Thyroid gland (tissue), 4 donors: ENCODE measurements around the gene DPYSL5. TPM values are rescaled to one million over a fixed set of nuclear protein-coding genes. Genes with fewer than 3 reads are reported as not detected.

Experiments used
- DNase-seq, 2 donors: peaks; one replicate each; pipeline ENCODE4 v3.0.0-alpha.2; 2019
- H3K27ac ChIP-seq, 3 donors: fragments of 200-600 bp; sonication (generic); 1 replicate in 2 of 3; 2 replicates in 1 of 3; pipeline ENCODE4 v1.5.1; 2016 to 2019; ENCODE audit warnings: mild to moderate bottlenecking in 1 of 3, moderate library complexity in 1 of 3
- H3K27me3 ChIP-seq: fragments of 200-600 bp; sonication (generic); one replicate; pipeline ENCODE4 v1.5.1; 2019
- H3K36me3 ChIP-seq, 2 donors: fragments of 200-600 bp; sonication (generic); one replicate each; pipeline ENCODE4 v1.5.1; 2016 to 2019
- H3K4me1 ChIP-seq, 2 donors: fragments of 200-600 bp; sonication (generic); one replicate each; pipeline ENCODE4 v1.5.1; 2017 to 2019
- H3K4me3 ChIP-seq, 3 donors: fragments of 200-600 bp; sonication (generic); replicated peaks in 1 of 3; 1 replicate in 2 of 3; 2 replicates in 1 of 3; pipeline ENCODE4 v1.5.1; 2016; ENCODE audit warnings: mild to moderate bottlenecking in 1 of 3
- H3K9me3 ChIP-seq: fragments of 200-600 bp; sonication (generic); one replicate; pipeline ENCODE4 v1.5.1; 2017
- CTCF ChIP-seq, 6 experiments: fragments of 200-600 bp in 3 of 6; fragments of 450-650 bp in 3 of 6; sonication (generic) in 3 of 6; IDR thresholded peaks; one replicate each; pipeline ENCODE4 v1.5.1; 2016 to 2019; ENCODE audit warnings: antibody characterized with exemption in 6 of 6, mild to moderate bottlenecking in 2 of 6, inconsistent platforms in 1 of 6, moderate library complexity in 1 of 6
- POLR2A ChIP-seq, 2 donors: fragments of 450-650 bp; IDR thresholded peaks; one replicate each; pipeline ENCODE4 v1.6.1; 2017; ENCODE audit warnings: antibody characterized with exemption in 2 of 2, mild to moderate bottlenecking in 2 of 2, moderate library complexity in 1 of 2
- WGBS, 2 donors: methylation state at CpG; one replicate each; pipeline ENCODE4 v1.1.5; 2017; 5-methylcytosine and 5-hydroxymethylcytosine counted together
- intact Hi-C: fragments of 100-400 bp; cut with DNase I; formaldehyde crosslinking; loops from one replicate; pipeline ENCODE4 v1.15.1; 2023
- total RNA-seq, 4 donors: library from RNA; depleted of rRNA; stranded (reverse); fragments of >200 nt; gene quantifications; one replicate each; pipeline ENCODE4 v1.2.3, GENCODE V29; 2016

The DPYSL5 gene
- total RNA-seq, 4 donors from 2014 or later: not detected

DNA sequence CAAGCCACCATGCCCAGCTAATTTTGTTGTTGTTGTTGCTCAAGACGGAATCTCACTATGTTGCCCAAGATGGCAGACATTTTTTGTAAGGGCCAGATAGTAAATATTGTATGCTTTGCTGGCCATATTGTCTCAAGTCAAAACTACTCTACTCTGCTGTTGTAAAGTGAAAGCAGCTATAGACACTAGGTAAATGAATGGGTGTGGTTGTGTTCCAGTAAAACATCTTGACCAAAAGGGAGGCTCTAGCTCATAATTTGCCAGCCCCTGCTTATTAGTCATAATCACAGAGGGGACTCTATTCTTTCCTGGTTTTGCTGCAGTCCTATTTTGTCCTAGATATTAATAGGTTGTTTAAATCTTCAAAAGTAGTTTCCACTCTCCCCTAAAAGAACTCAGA, 147.1 kb downstream of the DPYSL5 start:
- intact Hi-C loops: no loop called here
- no peak for DNase-seq
- no peaks in the 10 kb centered on the region for H3K9me3 ChIP-seq
- no peaks in the 10 kb centered on the region for H3K27me3 ChIP-seq
- no peak overlapping the region for H3K27ac ChIP-seq
- TF ChIP-seq POLR2A (IDR thresholded peaks at IDR 0.05) (no peak), CTCF (IDR thresholded peaks at IDR 0.05) (no peak)
- 90 to 95% methylated on average over 1 of the region's 1 CpG for WGBS, 2 donors
- no peaks in the 10 kb centered on the region for H3K36me3 ChIP-seq
- no peaks in the 10 kb centered on the region for H3K4me1 ChIP-seq
- no peak overlapping the region for H3K4me3 ChIP-seq

- H3K9me3 ChIP-seq: no peaks in the 10 kb centered on the region
- H3K36me3 ChIP-seq: no peaks in the 10 kb centered on the region
- no peak overlapping the region for H3K4me3 ChIP-seq
- no peak for TF ChIP-seq POLR2A (IDR thresholded peaks at IDR 0.05)
- TF ChIP-seq CTCF (IDR thresholded peaks at IDR 0.05): no peak
- no peak for DNase-seq
- H3K4me1 ChIP-seq: peaks cover 0 to 5% of the 10 kb centered on the region in 2 donors
- no peaks in the 10 kb centered on the region for H3K27me3 ChIP-seq
- intact Hi-C loops: no loop called here
- no peak overlapping the region for H3K27ac ChIP-seq
- WGBS, 2 donors: 83 to 84% methylated on average over 10 of the region's 10 CpGs
Observed at GRCh38 chr2:26997394-26997793, 149.5 kb downstream of the DPYSL5 start.

- peaks cover 0 to 5% of the 10 kb centered on the region in 2 donors for H3K4me1 ChIP-seq
- no peaks in the 10 kb centered on the region for H3K9me3 ChIP-seq
- H3K27ac ChIP-seq: no peak overlapping the region
- DNase-seq: no peak
- 93 to 95% methylated on average over 1 of the region's 1 CpG for WGBS, 2 donors
- intact Hi-C loops: no loop called here
- H3K4me3 ChIP-seq: no peak overlapping the region
- TF ChIP-seq CTCF (IDR thresholded peaks at IDR 0.05): no peak
- TF ChIP-seq POLR2A (IDR thresholded peaks at IDR 0.05): no peak
- H3K27me3 ChIP-seq: no peaks in the 10 kb centered on the region
- no peaks in the 10 kb centered on the region for H3K36me3 ChIP-seq
Observed at GRCh38 chr2:26998323-26998722, 150.4 kb downstream of the DPYSL5 start.

Other genes with a start within 250 kb of the DPYSL5 start
- under 1 TPM in 2 of 4 donors, not detected in 2; 0.45 to 0.94 TPM for gene CIB4, start 206.8 kb upstream of the DPYSL5 start, total RNA-seq
- 1 to 10 TPM; 4.8 to 8.3 (median 5.6) TPM for gene KCNK3, start 155.4 kb upstream of the DPYSL5 start, total RNA-seq
- gene SLC35F6, start 83.8 kb upstream of the DPYSL5 start, total RNA-seq: 10 to 100 TPM; 73.1 to 91.2 (median 80.7) TPM
- gene CENPA, start 62.1 kb upstream of the DPYSL5 start, total RNA-seq: under 1 TPM in 1 of 4 donors, not detected in 3; 0.67 TPM
- 10 to 100 TPM; 12.9 to 21.2 (median 17.0) TPM for gene MAPRE3, start 122.5 kb downstream of the DPYSL5 start, total RNA-seq
- 10 to 100 TPM; 43.3 to 93.8 (median 78.9) TPM for gene TMEM214, start 184.8 kb downstream of the DPYSL5 start, total RNA-seq
- gene AGBL5, start 203.5 kb downstream of the DPYSL5 start, total RNA-seq: 10 to 100 TPM; 29.1 to 40.0 (median 31.6) TPM
- 100 to 1,000 TPM; 235 to 467 (median 261) TPM for gene OST4, start 223.5 kb downstream of the DPYSL5 start, total RNA-seq
- gene EMILIN1, start 230.5 kb downstream of the DPYSL5 start, total RNA-seq: 10 to 100 TPM; 18.6 to 45.4 (median 29.3) TPM
- gene KHK, start 238.6 kb downstream of the DPYSL5 start, total RNA-seq: 1 to 10 TPM in 3 of 4 donors, under 1 TPM in 1; 0.44 to 2.3 (median 1.7) TPM